ENCODE data around the gene GDI2.
"Not testable (repeated sequence)": the region's sequence is repeated elsewhere in the genome, so short reads cannot be mapped to it uniquely, and the experiment has no call there.

Gene GDI2

DNA sequence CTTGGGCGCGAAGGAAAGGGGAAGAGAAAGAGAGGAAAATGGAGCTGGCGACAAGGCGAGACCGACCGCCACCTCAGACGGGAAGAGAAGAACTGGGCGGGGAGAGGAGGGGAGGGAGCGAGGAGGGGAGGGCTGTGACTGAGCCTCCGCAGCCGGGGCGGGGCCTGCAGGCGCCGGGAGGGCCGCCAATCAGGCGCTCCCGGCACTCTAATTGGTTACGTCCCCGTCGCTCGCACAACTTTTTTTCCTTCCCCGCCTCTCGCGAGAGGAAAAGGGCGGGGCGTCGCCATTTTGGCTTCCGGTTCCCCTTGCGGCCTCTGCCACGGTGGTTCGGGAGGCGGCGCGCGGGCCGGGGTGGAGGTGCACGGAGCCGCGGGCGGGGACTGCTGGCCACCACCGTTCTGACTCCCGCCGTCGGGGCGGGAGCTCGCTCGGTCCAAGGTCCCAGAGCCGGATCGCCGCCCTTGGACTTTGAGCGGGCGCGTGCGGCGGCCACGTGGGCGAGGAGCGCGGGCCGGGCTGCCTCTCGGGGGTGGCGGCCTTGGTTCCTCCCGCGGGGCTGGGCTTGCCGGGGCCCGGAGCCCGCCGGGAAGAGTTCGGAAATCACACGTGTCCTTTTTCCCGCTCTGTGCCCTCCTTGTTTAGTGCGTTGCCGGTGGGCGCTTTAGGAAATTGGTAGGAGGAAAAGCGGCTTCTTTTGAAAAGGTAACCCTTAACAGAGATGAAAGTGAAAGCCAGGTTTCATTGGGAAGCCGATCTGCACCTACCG is at the start of gene GDI2:
GDI2 (minus strand) TSS at position 94 of the 769 bp plus-strand sequence. CDS start 176 bp downstream, outside the sequence.
- peak; percentile 87 to 96 (median 94) for DNase-seq

GRCh38 chr10:5862360-5862961 is 49.2 kb upstream of the GDI2 start:
- no peak for DNase-seq

DNA sequence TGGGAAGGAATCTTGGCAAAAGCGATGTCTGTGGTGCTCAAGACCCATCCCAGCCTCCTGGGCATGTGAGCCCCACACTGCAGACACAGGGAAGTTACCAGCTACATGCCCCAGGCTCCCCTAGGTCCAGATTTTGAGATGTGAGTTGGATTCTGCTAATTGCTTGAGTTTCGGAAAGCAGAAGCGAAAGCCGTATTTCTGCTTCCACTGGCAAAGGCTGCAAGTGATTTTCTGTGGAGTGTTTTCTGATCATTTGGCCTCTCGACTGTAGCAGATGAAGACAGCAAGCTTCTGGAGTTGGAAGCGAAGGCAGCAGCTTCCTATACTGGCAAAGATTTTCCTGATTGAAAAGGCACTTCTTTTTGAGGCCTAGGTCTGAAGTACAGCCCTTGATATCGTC is 46.8 kb upstream of the GDI2 start:
- DNase-seq, result no peak

- no peak for DNase-seq
Observed at GRCh38 chr10:5858811-5859210, 45.6 kb upstream of the GDI2 start.

GRCh38 chr10:5856701-5857004 is 43.4 kb upstream of the GDI2 start:
- no peak for DNase-seq

GRCh38 chr10:5855979-5856700 is 42.9 kb upstream of the GDI2 start:
- DNase-seq, result no peak

GRCh38 chr10:5854131-5854475 is 40.9 kb upstream of the GDI2 start:
- no peak for DNase-seq

DNA sequence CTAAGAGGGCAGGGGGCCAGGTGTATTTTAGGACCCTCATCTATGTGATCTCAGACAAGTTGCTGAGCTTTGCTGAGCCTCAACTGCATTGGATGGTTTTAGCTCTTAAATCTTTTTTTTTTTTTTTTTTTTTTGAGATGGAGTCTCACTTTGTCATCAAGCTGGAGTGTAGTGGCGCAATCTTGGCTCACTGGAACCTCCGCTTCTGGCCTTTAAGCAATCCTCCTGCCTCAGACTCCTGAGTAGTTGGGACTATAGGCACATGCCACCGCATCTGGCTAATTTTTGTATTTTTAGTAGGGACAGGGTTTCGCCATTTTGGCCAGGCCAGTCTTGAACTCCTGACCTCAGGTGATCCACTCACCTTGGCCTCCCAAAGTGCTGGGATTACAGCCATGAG is 33.4 kb upstream of the GDI2 start:
- not testable (repeated sequence) for DNase-seq

DNA sequence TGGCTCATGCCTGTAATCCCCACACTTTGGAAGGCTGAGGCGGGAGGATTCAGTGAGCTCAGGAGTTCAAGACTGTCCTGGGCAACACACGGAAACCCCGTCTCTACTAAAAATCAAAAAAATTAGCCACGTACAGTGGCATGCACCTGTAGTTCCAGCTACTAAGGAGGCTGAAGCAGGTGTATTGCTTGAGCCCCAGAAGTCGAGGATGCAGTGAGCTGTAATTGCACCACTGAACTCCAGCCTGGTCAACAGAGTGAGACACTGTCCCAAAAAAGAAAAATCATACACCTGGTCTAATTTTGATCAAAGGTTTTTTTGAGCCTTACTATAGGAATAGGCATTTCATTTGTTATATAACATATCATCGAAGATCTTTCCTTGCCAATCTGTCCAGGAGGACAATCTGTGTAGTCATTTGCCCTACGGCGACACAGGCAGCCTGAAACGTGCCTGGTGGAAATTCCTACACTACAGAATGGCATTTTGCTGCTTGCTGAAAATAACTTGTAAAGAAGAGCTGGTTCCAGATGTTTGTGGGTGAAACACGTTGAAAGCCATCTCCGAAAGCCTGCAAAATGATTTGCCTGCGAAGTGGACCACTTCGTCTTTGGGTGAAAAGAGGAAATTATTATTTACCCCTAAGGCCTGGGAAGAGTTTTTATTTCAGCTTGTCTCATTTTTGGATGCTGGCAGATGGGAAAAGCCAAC is 31.3 kb upstream of the GDI2 start:
- no peak for DNase-seq

DNA sequence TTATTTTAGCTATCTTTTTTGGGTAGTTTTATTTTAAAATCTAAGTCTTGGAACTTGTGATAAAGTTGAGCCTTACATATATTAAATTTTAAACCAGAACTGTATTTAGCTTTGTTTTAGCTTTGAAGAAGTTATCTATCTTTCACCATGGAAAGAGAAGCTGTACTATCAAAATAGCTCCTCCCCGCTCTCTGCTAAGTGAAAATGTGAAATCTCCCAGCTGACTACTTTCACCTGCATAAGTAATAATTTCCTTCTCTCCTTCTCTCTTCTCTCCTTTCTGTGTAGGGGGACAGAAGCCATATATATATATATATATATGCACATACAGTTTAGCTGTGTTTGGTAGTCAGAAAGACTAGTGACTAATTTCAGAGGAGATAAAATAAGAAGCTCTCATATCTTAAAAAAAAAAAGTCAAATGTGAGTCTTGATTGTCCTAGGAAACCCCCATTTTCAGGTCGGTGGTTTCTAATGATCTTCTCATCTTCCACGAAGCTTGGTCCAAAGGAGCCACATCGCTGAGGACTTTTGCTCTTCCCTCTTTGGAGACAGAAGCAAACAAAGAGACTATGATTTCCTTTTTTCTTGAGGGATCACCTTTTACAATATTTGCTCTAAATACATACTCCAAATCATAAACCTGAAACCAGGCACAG is 30.6 kb upstream of the GDI2 start:
- DNase-seq, result no peak

DNA sequence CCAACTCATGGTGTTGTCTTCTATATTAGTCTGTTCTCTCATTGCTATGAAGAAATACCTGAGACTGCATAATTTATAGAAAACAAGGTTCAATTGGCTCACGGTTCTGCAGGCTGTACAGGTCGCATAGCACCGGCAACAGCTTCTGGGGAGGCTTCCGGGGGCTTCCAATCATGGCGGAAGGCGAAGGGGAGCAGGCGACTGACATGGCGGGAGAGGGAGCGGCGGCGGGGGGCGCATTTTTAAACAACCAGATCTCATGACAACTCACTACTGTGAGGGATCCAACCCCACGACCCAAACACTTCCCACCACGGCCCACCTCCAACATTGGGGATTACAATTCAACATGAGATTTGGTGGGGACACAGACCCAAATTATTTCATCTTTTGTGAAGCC is 28.7 kb upstream of the GDI2 start:
- DNase-seq, result no peak

GRCh38 chr10:5840314-5841307 is 27.4 kb upstream of the GDI2 start:
- no peak for DNase-seq

DNA sequence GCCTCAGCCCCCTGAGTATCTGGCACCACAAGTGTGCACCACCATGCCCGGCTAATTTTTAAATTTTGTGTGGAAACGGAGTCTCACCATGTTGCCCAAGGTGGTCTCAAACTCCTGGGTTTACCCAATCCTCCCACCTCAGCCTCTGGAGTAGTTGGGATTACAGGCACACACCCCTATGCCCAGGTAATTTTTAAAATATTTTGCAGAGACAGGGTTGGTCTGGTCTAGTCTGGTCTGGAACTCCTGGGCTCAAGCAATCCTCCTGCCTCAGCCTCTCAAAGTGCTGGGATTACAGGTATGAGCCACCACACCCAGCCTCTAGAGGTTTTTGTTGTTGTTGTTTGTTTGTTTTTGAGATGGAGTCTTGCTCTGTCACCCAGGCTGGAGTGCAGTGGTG is 22.9 kb upstream of the GDI2 start:
- DNase-seq, result not testable (repeated sequence)

DNA sequence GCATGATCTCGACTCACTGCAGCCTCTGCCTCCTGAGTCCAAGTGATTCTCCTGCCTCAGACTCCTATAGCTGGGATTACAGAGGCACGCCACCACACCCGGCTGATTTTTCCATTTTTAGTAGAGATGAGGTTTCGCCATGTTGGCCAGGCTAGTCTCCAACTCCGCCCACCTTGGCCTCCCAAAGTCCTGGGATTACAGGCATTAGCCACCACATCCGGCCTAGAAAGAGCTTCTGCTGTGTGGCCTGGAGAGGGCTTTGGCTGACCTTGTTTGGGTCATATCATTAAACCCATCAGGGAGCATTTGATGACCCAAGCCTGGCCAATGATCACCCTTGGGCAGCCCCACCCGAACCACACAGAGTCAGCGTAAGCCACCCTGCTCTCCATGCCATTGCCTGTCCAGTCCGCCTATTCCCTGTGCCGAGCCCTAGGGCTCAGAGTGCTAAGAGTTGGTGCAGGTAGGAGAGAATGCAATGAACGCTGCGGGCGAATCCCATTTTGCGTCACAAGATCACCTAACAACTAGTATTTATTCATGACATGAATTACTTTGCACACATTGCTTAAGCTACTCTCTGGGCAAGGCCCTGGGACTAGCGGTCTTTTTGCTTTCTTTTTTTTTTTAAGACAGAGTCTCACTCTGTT is 22.3 kb upstream of the GDI2 start:
- no peak for DNase-seq

DNA sequence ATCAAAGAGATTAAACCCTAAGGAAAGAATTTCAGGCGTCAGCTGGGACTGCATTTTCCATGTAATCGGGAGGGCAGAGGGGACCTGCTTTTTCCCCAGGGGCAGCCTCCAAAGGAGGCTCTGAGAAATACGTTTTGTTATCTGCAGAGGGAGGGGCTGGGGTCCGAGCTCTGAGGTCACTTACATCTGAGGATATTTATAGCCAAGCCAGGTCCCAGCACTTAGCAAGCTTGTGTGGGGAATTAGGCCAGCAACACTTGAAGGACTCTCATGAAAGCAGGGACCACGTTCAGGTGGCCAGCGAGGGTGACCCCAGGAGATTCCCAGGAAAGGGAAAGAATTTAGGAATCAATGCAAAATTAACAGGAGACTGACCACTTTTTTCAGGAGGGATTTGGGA is 20.6 kb upstream of the GDI2 start:
- no peak for DNase-seq

DNA sequence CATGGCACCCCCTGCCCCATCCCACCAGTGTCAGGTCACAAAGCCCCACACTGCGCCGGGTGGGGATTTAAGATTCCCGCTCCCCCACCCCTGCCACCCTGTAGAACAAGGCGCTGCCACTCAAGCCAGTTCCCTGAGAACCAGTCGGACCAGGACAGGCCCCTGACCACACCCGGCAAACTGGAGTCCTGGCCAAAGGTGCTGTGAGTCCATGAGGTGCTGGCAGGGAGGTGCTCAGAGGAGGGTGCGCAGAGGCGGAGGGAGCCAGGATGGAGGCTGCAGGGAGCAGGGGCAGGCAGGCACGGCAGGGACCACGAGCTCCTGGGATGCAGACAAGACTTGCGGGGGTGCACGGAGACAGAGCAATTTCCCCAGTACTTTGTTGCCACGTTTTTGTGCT is 19.7 kb upstream of the GDI2 start:
- no peak for DNase-seq

DNA sequence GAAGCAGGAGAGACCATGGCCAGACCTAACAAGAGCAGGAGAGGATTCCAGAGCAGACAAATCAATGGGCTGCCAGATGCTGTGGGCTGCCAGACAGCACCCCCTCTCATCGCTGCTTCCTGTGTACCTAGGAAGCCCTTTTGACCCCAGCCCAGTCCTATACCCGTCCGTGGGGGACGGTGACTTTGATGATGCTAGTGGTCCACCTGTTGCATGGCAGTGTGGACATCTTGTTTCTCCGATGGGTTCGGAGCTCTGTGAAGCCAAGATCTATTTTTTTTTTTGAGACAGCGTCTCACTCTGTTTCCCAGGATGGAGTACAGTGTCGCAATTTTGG is 18.2 kb upstream of the GDI2 start:
- no peak for DNase-seq

DNA sequence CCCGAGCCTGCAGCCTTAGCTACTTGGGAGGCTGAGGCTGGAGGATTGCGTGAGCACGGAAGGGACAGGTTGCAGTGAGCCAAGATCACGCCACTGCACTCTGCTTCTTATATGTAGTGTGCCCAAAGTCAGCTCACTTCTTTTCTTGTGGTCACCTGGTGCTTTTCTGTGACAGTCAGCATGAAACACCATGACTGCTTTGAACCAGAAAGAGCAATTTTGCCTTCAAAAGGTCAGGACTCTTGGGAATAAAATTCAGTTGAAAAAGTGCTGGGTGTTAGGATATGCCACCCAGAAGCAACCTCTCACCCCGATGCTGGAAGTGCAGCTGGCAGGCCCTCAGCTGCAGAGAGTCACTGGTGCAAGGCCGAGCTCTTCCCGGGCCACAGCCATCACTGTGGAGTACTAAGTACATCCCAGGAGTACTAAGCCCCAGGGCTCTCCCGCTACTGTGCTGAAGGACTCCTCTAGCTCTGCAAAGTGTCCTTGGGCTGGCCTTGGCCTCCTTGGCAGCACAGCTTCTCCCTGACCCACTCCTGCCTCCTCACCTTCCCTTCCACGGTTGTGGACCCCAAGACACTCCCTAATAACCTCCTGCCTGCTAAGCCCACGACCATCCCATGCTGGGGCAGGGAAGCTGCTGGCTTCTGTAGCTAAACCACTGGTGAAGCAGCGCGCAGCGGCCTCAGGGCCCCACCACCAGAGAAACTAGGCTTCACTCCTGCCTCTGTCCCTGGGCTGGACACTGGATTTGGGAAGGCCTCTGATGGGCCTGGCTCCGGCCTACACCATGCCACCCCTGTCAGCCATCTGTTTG is 17.6 kb upstream of the GDI2 start:
- DNase-seq, result no peak

- DNase-seq, result no peak
Observed at GRCh38 chr10:5829267-5829666, 16.0 kb upstream of the GDI2 start.

- DNase-seq, result no peak
Observed at GRCh38 chr10:5828725-5829124, 15.5 kb upstream of the GDI2 start.

GRCh38 chr10:5827841-5828240 is 14.6 kb upstream of the GDI2 start:
- no peak for DNase-seq
